ENCODE results near the gene CTCFL.

DNA sequence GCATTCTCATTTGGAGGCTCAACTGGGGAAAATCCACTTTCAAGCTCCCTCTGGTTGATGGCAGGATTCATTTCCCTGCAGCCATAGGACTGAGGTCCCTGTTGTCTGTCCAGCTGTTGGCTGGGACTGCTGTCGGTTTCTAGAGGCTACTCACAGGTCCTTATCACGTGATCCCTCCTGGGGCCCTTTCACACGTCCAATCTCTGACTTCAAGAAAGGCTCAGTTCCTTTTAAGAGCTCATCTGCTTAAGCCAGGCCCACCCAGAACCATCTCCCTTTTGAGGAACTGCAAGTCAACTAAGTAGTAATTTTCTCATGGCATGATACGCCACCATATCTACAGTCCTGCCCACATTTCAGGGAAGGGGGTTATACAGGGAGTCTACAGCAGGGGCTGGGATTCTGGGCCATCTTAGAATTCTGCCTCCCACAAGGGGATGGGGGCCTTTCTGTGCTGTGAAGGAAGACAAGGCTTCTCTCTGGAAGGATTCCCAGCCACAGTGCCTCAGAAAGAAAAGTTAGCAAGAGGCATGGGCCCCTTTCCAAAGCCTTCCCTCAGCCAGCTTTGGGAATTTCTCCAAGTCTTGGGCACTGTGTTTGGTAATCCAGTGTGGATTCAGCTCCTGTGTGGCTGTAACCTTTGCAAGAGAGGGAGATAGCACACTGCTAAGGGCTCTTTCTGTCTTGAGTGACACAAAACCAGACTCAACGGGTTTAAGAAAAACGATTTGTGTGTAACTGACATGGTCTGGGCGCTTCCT is 66.4 kb downstream of the CTCFL start:
- TF ChIP-seq POLR2AphosphoS5 (IDR thresholded peaks at IDR 0.05; ENCODE audit: low read depth, low read length) (no peak), POLR2A (IDR thresholded peaks at IDR 0.05; ENCODE audit: low read depth, low read length) (no peak), TAF1 (IDR thresholded peaks at IDR 0.05; ENCODE audit: borderline replicate concordance, low read depth, low read length) (no peak)
